Measurements from ENCODE around the gene GRAMD1A.

DNA sequence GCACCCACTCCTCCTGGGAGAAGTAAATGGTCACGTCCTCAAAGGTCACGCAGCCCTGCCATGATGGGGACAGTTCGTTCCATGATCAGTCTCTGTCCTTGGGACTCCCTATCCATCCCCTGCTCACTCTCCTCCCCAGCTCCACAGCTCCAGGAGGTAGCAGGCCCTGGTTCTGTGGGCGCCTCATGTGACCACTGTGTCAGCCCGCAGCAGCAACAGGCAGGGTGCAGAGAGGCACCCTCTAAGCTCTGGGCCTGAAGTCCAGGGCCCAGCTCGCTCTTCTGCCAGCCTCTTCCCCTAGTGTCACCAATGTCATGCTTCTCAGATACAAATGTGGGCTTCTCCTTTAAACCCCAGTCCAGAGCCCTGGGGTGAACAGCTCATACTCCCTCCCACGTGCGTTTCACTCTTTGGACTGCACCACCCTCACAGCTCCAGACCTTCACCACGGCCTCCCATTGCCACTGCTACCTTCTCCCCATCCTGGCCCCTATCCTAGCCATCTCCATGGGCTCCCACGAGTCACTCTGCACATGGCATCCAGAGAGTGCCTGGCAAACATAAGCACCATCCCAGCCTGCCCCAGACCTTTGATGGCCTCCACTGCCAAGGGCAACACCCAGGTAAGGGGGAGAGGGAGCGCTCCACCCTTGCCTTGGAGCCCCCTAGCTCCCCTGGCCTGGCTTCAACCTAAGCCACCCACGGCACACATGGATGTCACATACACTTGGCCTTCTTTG, 39.0 kb upstream of the GRAMD1A start:
- TF ChIP-seq ZFP41 (tag by site-specific recombination; IDR thresholded peaks at IDR 0.05; ENCODE audit: borderline replicate concordance) (no peak), REPIN1 (tag by site-specific recombination; IDR thresholded peaks at IDR 0.05; ENCODE audit: low read depth) (no peak), EGR2 (tag by site-specific recombination; IDR thresholded peaks at IDR 0.05; ENCODE audit: low read depth) (no peak), HOXA7 (CRISPR knock-in tag; IDR thresholded peaks at IDR 0.05; ENCODE audit: borderline replicate concordance) (no peak), MZF1 (tag by site-specific recombination; IDR thresholded peaks at IDR 0.05; ENCODE audit: borderline replicate concordance) (no peak), ZNF175 (tag by site-specific recombination; IDR thresholded peaks at IDR 0.05) (no peak), ZNF621 (tag by site-specific recombination; IDR thresholded peaks at IDR 0.05) (no peak), ZSCAN23 (tag by site-specific recombination; IDR thresholded peaks at IDR 0.05) (no peak)
- TF ChIP-seq, protein P1, sequence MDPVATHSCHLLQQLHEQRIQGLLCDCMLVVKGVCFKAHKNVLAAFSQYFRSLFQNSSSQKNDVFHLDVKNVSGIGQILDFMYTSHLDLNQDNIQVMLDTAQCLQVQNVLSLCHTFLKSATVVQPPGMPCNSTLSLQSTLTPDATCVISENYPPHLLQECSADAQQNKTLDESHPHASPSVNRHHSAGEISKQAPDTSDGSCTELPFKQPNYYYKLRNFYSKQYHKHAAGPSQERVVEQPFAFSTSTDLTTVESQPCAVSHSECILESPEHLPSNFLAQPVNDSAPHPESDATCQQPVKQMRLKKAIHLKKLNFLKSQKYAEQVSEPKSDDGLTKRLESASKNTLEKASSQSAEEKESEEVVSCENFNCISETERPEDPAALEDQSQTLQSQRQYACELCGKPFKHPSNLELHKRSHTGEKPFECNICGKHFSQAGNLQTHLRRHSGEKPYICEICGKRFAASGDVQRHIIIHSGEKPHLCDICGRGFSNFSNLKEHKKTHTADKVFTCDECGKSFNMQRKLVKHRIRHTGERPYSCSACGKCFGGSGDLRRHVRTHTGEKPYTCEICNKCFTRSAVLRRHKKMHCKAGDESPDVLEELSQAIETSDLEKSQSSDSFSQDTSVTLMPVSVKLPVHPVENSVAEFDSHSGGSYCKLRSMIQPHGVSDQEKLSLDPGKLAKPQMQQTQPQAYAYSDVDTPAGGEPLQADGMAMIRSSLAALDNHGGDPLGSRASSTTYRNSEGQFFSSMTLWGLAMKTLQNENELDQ (tag by site-specific recombination; IDR thresholded peaks at IDR 0.05; ENCODE audit: low read depth), result no peak
- TF ChIP-seq, protein P2, sequence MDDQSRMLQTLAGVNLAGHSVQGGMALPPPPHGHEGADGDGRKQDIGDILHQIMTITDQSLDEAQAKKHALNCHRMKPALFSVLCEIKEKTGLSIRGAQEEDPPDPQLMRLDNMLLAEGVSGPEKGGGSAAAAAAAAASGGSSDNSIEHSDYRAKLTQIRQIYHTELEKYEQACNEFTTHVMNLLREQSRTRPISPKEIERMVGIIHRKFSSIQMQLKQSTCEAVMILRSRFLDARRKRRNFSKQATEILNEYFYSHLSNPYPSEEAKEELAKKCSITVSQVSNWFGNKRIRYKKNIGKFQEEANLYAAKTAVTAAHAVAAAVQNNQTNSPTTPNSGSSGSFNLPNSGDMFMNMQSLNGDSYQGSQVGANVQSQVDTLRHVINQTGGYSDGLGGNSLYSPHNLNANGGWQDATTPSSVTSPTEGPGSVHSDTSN (CRISPR knock-in tag; IDR thresholded peaks at IDR 0.05), result no peak
- TF ChIP-seq, protein P3, sequence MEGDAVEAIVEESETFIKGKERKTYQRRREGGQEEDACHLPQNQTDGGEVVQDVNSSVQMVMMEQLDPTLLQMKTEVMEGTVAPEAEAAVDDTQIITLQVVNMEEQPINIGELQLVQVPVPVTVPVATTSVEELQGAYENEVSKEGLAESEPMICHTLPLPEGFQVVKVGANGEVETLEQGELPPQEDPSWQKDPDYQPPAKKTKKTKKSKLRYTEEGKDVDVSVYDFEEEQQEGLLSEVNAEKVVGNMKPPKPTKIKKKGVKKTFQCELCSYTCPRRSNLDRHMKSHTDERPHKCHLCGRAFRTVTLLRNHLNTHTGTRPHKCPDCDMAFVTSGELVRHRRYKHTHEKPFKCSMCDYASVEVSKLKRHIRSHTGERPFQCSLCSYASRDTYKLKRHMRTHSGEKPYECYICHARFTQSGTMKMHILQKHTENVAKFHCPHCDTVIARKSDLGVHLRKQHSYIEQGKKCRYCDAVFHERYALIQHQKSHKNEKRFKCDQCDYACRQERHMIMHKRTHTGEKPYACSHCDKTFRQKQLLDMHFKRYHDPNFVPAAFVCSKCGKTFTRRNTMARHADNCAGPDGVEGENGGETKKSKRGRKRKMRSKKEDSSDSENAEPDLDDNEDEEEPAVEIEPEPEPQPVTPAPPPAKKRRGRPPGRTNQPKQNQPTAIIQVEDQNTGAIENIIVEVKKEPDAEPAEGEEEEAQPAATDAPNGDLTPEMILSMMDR (tag by site-specific recombination; IDR thresholded peaks at IDR 0.05), result no peak
- TF ChIP-seq, protein P4, sequence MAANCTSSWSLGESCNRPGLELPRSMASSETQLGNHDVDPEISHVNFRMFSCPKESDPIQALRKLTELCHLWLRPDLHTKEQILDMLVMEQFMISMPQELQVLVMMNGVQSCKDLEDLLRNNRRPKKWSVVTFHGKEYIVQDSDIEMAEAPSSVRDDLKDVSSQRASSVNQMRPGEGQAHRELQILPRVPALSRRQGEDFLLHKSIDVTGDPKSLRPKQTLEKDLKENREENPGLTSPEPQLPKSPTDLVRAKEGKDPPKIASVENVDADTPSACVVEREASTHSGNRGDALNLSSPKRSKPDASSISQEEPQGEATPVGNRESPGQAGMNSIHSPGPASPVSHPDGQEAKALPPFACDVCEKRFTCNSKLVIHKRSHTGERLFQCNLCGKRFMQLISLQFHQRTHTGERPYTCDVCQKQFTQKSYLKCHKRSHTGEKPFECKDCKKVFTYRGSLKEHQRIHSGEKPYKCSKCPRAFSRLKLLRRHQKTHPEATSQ (tag by site-specific recombination; IDR thresholded peaks at IDR 0.05), result no peak
